GM06990 (cell line): ENCODE measurements around the gene WNT5A.

Experiments
- DNase-seq: peaks from one replicate; pipeline ENCODE4 v3.0.0-alpha.2; 2011; ENCODE audit not compliant: insufficient read length; ENCODE audit errors: extremely low read depth
- H3K27me3 ChIP-seq: replicated peaks from 2 replicates; pipeline ENCODE4 v1.6.0; 2011; ENCODE audit warnings: low read length; ENCODE audit not compliant: control insufficient read depth, insufficient read depth
- H3K36me3 ChIP-seq: 2 replicates; pipeline ENCODE4 v1.5.1; 2011; ENCODE audit warnings: low read length; ENCODE audit not compliant: control insufficient read depth, insufficient read depth
- H3K4me3 ChIP-seq: replicated peaks from 2 replicates; pipeline ENCODE4 v1.5.1; 2011; ENCODE audit warnings: low read depth, mild to moderate bottlenecking, control low read depth, low read length
- TF ChIP-seq, protein P1 (sequence below): IDR thresholded peaks from 2 replicates; pipeline ENCODE4 v1.5.1; 2011; ENCODE audit warnings: low read length, control low read depth, mild to moderate bottlenecking, inconsistent platforms; ENCODE audit not compliant: insufficient read depth, poor library complexity, severe bottlenecking

Gene WNT5A

DNA sequence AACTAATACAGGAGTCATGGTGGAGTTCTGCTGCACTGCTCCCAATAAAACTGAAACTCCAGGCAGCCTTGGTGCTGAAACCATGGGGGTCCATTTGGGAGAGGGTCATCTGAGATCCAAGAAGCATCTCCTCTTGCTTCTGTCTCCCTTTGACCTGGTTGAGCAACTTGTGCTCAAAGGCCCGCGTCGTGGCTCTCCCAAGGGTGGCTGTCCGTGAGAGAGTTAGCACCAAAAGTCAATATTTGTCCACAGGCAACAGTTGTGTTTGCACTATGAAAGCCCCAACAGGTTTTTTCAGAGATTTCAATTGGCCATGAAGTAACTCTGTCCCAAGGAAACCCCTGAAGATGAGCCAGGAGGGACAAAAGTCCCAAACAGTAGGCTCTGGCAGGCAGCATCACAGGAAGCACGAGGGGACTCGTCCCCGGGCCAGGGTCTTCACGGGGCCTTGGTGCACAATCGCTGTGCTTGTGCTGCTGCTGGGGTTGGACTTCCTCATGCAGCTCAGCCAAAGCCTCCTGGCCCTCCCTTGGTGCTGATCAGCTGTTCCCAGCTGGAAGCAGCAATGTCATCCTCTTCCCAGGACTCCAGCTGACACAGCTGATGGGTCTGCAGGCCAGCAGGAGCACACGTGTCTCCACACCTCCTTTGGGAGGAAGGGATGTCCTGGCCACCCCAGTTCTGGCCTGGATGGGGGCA lies 39.4 kb upstream of the WNT5A start:
- DNase-seq: no peak
- Histone ChIP-seq H3K27me3 (no peaks in the 10 kb centered on the region), H3K4me3 (no peak overlapping the region), H3K36me3 (no peaks in the 10 kb centered on the region)
- TF ChIP-seq, protein P1, sequence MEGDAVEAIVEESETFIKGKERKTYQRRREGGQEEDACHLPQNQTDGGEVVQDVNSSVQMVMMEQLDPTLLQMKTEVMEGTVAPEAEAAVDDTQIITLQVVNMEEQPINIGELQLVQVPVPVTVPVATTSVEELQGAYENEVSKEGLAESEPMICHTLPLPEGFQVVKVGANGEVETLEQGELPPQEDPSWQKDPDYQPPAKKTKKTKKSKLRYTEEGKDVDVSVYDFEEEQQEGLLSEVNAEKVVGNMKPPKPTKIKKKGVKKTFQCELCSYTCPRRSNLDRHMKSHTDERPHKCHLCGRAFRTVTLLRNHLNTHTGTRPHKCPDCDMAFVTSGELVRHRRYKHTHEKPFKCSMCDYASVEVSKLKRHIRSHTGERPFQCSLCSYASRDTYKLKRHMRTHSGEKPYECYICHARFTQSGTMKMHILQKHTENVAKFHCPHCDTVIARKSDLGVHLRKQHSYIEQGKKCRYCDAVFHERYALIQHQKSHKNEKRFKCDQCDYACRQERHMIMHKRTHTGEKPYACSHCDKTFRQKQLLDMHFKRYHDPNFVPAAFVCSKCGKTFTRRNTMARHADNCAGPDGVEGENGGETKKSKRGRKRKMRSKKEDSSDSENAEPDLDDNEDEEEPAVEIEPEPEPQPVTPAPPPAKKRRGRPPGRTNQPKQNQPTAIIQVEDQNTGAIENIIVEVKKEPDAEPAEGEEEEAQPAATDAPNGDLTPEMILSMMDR: no peak

DNA sequence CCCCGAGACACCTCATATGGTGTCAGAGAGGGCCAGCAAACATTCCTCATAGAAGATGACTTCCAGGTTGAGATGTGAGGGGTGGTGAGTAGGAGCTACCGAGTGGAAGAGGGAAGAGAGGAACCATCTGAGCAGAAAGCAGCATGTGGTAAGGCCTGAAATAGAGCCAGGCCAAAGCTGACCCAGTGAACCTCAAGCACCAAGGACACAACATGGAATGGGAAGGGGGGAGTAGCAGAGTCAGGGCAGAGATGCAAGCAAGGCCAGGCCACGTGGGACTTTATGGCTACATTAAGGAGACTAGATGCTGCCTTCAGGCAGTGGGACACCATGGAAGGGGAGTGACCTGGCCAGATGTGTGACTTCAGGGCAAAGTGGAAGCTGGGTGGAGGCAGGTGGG lies 38.3 kb upstream of the WNT5A start:
- H3K27me3 ChIP-seq: no peaks in the 10 kb centered on the region
- TF ChIP-seq, protein P1: no peak
- DNase-seq: no peak
- H3K4me3 ChIP-seq: no peak overlapping the region
- H3K36me3 ChIP-seq: no peaks in the 10 kb centered on the region

DNA sequence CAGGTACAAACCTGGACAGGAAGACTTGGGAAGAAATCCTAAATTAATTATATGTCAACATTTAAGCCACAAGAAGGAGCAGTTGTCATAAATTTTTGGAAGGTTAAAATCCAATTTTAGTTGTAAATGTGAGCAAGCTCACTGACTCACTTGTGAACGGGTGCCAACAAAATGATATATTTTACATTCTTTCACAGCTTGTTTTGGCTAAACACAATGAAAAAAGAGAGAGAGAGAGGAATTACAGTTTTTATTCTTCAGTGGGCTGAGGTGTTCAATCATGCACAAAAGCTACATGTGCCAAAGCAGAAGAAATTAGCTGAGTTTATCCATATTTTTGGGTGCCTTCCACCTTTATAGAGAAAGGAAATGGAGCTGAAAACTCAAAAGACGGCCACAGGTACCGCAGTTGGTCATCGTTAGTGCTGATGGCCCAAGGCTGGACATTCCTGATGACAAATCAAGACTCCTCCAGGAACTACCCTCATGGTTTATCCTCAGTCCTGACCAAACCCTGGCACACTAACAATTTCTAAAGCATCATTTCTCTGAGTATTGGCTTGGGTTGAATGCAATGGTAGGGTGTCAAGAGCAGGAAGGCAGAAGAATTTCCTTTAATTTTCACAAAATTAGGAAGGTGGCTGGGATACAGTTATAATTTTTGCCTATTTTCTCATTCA lies 37.6 kb upstream of the WNT5A start:
- DNase-seq: no peak
- Histone ChIP-seq H3K36me3 (no peaks in the 10 kb centered on the region), H3K27me3 (no peaks in the 10 kb centered on the region)

DNA sequence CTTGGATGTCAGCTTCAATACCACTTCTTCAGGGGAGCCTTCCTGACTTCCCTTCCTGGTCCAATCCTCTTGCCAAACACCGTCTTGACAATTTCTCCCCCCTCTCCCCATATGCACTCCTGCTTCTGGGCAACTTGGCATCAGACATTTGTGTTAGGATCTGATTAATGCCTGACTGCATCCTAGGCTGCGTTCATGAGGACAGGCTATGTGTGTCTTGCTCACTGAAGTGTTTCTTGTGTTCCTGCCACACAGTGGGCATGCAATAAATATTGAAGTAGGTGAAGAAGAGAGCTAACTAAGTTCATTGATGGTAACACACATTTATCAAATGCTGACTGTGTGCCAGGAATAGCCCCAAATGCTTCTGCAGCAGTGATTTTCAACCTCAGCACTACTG lies 36.4 kb upstream of the WNT5A start:
- H3K27me3 ChIP-seq: no peaks in the 10 kb centered on the region
- H3K4me3 ChIP-seq: no peak overlapping the region
- H3K36me3 ChIP-seq: no peaks in the 10 kb centered on the region
- DNase-seq: no peak
- TF ChIP-seq, protein P1: no peak

More for the DNA sequence above, 37.6 kb upstream of the WNT5A start:
- TF ChIP-seq, protein P1: no peak
- H3K4me3 ChIP-seq: no peak overlapping the region

DNA sequence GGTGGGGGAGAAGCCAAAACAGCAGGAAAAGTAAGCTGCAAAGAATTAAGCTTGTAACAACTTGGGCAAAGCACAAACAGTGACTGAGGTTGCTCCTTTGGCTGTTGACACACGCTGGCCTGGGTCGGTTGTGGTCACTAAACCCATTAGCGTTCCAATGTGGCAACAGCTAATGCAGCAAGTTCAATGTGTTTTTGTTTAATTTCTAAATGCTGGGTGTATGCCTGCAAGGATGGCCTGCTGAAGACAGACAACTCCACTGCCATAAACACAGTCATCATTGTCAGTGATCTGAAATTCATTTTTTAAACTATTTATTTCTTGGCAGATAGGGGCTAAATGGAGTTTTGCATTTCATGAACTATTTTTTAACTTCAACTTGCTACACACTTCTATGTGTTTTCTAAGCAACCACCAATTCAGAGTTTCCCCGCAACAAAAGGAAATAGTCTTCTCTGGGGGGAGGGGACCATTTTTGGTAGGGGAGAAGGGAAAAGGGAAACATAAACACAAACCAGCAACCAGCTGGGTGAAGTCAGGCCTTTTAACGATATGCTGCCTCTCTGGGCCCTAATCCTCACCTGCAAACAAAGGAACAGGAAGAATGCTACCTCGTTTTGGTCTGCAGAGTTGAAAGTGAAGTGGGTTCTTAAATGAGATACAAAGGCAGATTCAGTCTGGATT lies 34.8 kb upstream of the WNT5A start:
- TF ChIP-seq, protein P1: no peak
- Histone ChIP-seq H3K4me3 (no peak overlapping the region), H3K27me3 (no peaks in the 10 kb centered on the region)

More for the DNA sequence above, 34.8 kb upstream of the WNT5A start:
- H3K36me3 ChIP-seq: no peaks in the 10 kb centered on the region
- DNase-seq: no peak
